Caco-2 (cell line): ENCODE measurements around the gene TRIM31. TPM values are rescaled to one million over a fixed set of nuclear protein-coding genes. Genes with fewer than 3 reads are reported as not detected.
A peak's percentile ranks its signal among the peaks of the same experiment; 100 is the strongest.

Experiments used
- BruUV-seq: library from RNA; stranded (reverse); fragments of 400-500 nt; replicated peaks from 2 replicates; lab custom pipeline; 2021; lab: Mats Ljungman, UMichigan
- CTCF ChIA-PET: fragments of 300-600 bp; sonication (Branson Sonifier 250); formaldehyde crosslinking; loops from one replicate; lab custom pipeline; 2022; ENCODE audit warnings: antibody characterized with exemption; lab: Charles Lee
- POLR2A ChIA-PET: fragments of 300-600 bp; sonication (Branson Sonifier 250); formaldehyde crosslinking; loops from one replicate; lab custom pipeline; 2022; ENCODE audit warnings: antibody characterized with exemption; lab: Charles Lee
- DNase-seq, 2 experiments: peaks; one replicate each; pipeline versions ENCODE4 v3.0.0 to v3.0.0-alpha.2; 2020 to 2022
- H3K27me3 ChIP-seq: replicated peaks from 2 replicates; pipeline ENCODE4 v1.6.0; 2011; ENCODE audit warnings: low read length; ENCODE audit not compliant: control insufficient read depth, insufficient read depth
- H3K36me3 ChIP-seq: 2 replicates; pipeline ENCODE4 v1.5.1; 2011; ENCODE audit warnings: low read length; ENCODE audit not compliant: control insufficient read depth, insufficient read depth
- H3K4me1 ChIP-seq: fragments of 250-450 bp; sonication (Bioruptor Pico); 2 replicates; pipeline ENCODE4 v1.5.1; 2020; ENCODE audit warnings: mild to moderate bottlenecking
- H3K4me3 ChIP-seq: 2 replicates; pipeline ENCODE4 v1.5.1; 2011; ENCODE audit warnings: low read depth, mild to moderate bottlenecking, control low read depth, low read length
- H3K9me3 ChIP-seq: fragments of 250-450 bp; sonication (Bioruptor Pico); 2 replicates; pipeline ENCODE4 v1.5.1; 2020; ENCODE audit warnings: mild to moderate bottlenecking, moderate library complexity
- H3K27ac Mint-ChIP-seq: one replicate; pipeline ENCODE4 v1.8.0; 2022; ENCODE audit warnings: mixed read lengths; ENCODE audit not compliant: unreplicated experiment
- H3K27me3 Mint-ChIP-seq: one replicate; pipeline ENCODE4 v1.8.0; 2022; ENCODE audit warnings: mixed read lengths; ENCODE audit not compliant: insufficient read depth, unreplicated experiment
- H3K36me3 Mint-ChIP-seq: one replicate; pipeline ENCODE4 v1.8.0; 2022; ENCODE audit warnings: mild to moderate bottlenecking, mixed read lengths; ENCODE audit not compliant: insufficient read depth, unreplicated experiment
- H3K4me1 Mint-ChIP-seq: one replicate; pipeline ENCODE4 v1.8.0; 2022; ENCODE audit warnings: low read depth, mixed read lengths; ENCODE audit not compliant: unreplicated experiment
- H3K4me3 Mint-ChIP-seq: one replicate; pipeline ENCODE4 v1.8.0; 2022; ENCODE audit warnings: mild to moderate bottlenecking, moderate library complexity, mixed read lengths; ENCODE audit not compliant: unreplicated experiment
- H3K9me3 Mint-ChIP-seq: one replicate; pipeline ENCODE4 v1.8.0; 2022; ENCODE audit warnings: mixed read lengths; ENCODE audit not compliant: unreplicated experiment
- intact Hi-C: fragments of 100-400 bp; cut with micrococcal nuclease; formaldehyde crosslinking; loops from one replicate; pipeline ENCODE4 v1.10.0; 2022; ENCODE audit not compliant: unreplicated experiment
- total RNA-seq: library from RNA; stranded (reverse); gene quantifications from 2 replicates; pipeline ENCODE4 v1.2.3, GENCODE V29; 2022
- TF ChIP-seq, protein P1 (sequence below), 2 experiments: fragments of 200-600 bp in 1 of 2; IDR thresholded peaks; 1 replicate in 1 of 2; 2 replicates in 1 of 2; pipeline versions ENCODE4 v1.5.1 to v1.8.0; 2011 to 2022; ENCODE audit warnings: antibody characterized with exemption in 1 of 2, control low read depth in 1 of 2, inconsistent platforms in 1 of 2, low read depth in 1 of 2, low read length in 1 of 2, mild to moderate bottlenecking in 1 of 2, moderate library complexity in 1 of 2; ENCODE audit not compliant: insufficient read depth in 1 of 2, severe bottlenecking in 1 of 2, unreplicated experiment in 1 of 2

TRIM31 gene
- total RNA-seq, 1 experiment from 2014 or later, result 0.70 TPM

DNA sequence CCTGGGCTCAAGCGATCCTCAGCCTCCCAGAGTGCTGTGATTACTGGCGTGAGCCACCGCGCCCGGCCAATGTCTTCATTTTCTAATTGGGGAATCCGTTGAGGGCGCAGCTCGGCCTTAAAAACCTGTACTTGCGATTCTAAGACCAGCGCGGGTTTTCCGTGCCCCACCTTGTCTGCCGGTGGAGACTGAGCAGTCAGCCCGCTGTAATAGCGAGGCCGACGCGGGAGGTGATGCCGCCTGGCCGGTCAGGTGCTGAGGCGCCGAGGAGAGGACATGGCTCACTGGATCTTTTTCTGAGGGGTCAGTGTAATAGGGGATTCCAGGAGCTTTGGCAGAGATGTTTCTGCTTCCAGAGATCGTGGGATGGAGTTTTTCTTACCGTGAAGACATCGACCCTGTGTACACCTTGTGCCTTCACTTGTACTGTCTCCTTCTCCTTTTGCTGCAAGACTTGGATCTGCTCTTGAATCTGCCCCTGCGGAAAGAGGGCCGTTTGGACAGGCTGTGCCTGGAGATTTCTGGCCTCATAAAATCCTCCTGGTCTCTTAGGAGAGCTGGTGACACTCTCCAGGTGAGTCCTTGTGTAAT lies 1.5 kb downstream of the TRIM31 start:
- Mint-ChIP-seq H3K36me3 (no peaks in the 10 kb centered on the region), H3K27me3 (no peaks in the 10 kb centered on the region), H3K4me3 (no peak overlapping the region), H3K9me3 (no peaks in the 10 kb centered on the region), H3K4me1 (peaks cover 22% of the 10 kb centered on the region), H3K27ac (no peak overlapping the region)
- Histone ChIP-seq H3K4me1 (peaks cover 23% of the 10 kb centered on the region), H3K4me3 (no peak overlapping the region), H3K27me3 (no peaks in the 10 kb centered on the region), H3K9me3 (no peaks in the 10 kb centered on the region), H3K36me3 (no peaks in the 10 kb centered on the region)
- intact Hi-C loops, result no loop called here
- ChIA-PET CTCF (interaction anchor here (1.0 kb wide), 1 partner anchor 8 kb away, joined by 8 read pairs; no protein-coding TSS in a partner anchor), POLR2A (no interaction called here)
- TF ChIP-seq, protein P1, sequence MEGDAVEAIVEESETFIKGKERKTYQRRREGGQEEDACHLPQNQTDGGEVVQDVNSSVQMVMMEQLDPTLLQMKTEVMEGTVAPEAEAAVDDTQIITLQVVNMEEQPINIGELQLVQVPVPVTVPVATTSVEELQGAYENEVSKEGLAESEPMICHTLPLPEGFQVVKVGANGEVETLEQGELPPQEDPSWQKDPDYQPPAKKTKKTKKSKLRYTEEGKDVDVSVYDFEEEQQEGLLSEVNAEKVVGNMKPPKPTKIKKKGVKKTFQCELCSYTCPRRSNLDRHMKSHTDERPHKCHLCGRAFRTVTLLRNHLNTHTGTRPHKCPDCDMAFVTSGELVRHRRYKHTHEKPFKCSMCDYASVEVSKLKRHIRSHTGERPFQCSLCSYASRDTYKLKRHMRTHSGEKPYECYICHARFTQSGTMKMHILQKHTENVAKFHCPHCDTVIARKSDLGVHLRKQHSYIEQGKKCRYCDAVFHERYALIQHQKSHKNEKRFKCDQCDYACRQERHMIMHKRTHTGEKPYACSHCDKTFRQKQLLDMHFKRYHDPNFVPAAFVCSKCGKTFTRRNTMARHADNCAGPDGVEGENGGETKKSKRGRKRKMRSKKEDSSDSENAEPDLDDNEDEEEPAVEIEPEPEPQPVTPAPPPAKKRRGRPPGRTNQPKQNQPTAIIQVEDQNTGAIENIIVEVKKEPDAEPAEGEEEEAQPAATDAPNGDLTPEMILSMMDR (IDR thresholded peaks at IDR 0.05; ENCODE audit: insufficient read depth in 1 of 2, low read depth in 1 of 2, low read length in 1 of 2, severe bottlenecking in 1 of 2, unreplicated experiment in 1 of 2), result no peak
- DNase-seq, result no peak
- BruUV-seq, result no TSS peak

DNA sequence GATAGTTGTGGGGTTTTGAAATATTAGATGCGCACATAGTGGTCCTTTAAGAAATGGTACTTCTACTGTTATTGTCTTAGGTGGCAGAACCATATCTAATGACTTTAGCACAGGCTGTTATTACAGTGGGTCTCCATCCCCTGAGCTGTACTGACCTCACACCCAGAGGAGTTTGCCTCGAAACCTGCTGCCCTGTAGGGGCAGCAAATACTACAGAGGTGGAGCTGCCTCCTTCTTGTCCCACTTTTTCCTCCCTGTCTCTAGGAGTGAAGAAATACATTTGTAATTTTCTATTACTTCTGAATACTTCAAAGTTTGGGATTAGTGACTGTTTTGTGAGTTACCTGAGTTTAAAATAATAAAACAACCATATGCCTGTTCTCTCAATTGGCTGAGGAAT lies 8.2 kb downstream of the TRIM31 start:
- H3K27me3 ChIP-seq, result no peaks in the 10 kb centered on the region
- ChIA-PET CTCF (interaction anchor here (0.8 to 5.9 kb wide), 2 partner anchors 28 to 101 kb away, joined by 3 to 236 read pairs; partner anchors contain the start of gene TRIM40), POLR2A (no interaction called here)
- H3K4me1 Mint-ChIP-seq, result peaks cover 15% of the 10 kb centered on the region
- no peak overlapping the region for H3K4me3 ChIP-seq
- no peak overlapping the region for H3K4me3 Mint-ChIP-seq
- H3K27me3 Mint-ChIP-seq, result no peaks in the 10 kb centered on the region
- TF ChIP-seq, protein P1 (IDR thresholded peaks at IDR 0.05; ENCODE audit: insufficient read depth in 1 of 2, low read depth in 1 of 2, low read length in 1 of 2, severe bottlenecking in 1 of 2, unreplicated experiment in 1 of 2), result peak in 1 of 2 experiments; percentile 28
- no peak for DNase-seq
- H3K4me1 ChIP-seq, result peaks cover 16% of the 10 kb centered on the region; the same call in 1 of the 2 replicates
- no peaks in the 10 kb centered on the region for H3K36me3 ChIP-seq
- BruUV-seq, result no TSS peak
- H3K9me3 Mint-ChIP-seq, result no peaks in the 10 kb centered on the region
- intact Hi-C loops, result no loop called here
- no peaks in the 10 kb centered on the region for H3K9me3 ChIP-seq
- H3K36me3 Mint-ChIP-seq, result no peaks in the 10 kb centered on the region
- H3K27ac Mint-ChIP-seq, result no peak overlapping the region

DNA sequence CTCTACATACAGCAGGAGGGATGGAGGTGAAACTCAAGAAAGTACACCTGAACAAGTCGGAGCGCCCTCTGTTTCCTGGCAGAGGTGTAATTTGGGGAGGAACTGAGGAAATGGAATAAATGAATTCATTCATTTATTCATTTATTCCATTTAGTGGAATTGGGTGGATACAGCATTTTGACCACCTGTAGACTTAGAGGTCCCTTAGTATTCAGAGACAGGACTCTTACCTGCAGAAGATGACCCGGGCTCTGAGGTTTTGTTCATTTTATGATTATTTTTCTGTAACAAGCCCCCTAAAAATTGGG lies 9.1 kb downstream of the TRIM31 start:
- no peaks in the 10 kb centered on the region for H3K27me3 Mint-ChIP-seq
- H3K4me3 ChIP-seq, result peak overlapping the region; percentile 43
- H3K27ac Mint-ChIP-seq, result peak overlapping the region; percentile 75

More for the DNA sequence above, 9.1 kb downstream of the TRIM31 start:
- DNase-seq, result no peak
- H3K4me1 Mint-ChIP-seq, result peaks cover 21% of the 10 kb centered on the region
- no peaks in the 10 kb centered on the region for H3K9me3 Mint-ChIP-seq
- peak overlapping the region; percentile 89 for H3K4me3 Mint-ChIP-seq
- intact Hi-C loops, result loop anchor here (1.0 to 2.0 kb wide), 5 partner anchors 27 to 66 kb away; partner anchors contain the start of genes POLR1H, RNF39 and TRIM15
- Histone ChIP-seq H3K4me1 (peaks cover 16% of the 10 kb centered on the region; the same call in 1 of the 2 replicates), H3K9me3 (no peaks in the 10 kb centered on the region), H3K27me3 (no peaks in the 10 kb centered on the region), H3K36me3 (no peaks in the 10 kb centered on the region)
- H3K36me3 Mint-ChIP-seq, result no peaks in the 10 kb centered on the region
- TF ChIP-seq, protein P1 (IDR thresholded peaks at IDR 0.05; ENCODE audit: insufficient read depth in 1 of 2, low read depth in 1 of 2, low read length in 1 of 2, severe bottlenecking in 1 of 2, unreplicated experiment in 1 of 2), result no peak
- no TSS peak for BruUV-seq
- ChIA-PET POLR2A (interaction anchor here (1.5 kb wide), 1 partner anchor 27 kb away, joined by 3 read pairs; no protein-coding TSS in a partner anchor), CTCF (interaction anchor here (0.7 to 5.9 kb wide), 15 partner anchors 8 to 635 kb away, joined by 3 to 236 read pairs (median 6); partner anchors contain the start of genes POLR1H, PPP1R11, TRIM15 and TRIM40)
